Gastroesophageal sphincter (tissue), 4 donors: ENCODE results near the gene GOLGA6D. TPM values are rescaled to one million over a fixed set of nuclear protein-coding genes. Genes with fewer than 3 reads are reported as not detected.
"Not testable (repeated sequence)": the region's sequence is repeated elsewhere in the genome, so short reads cannot be mapped to it uniquely, and the experiment has no call there.

Experiments used
- ATAC-seq: fragments of 150-250 bp; one replicate; pipeline ENCODE4 v1.9.1; 2016; ENCODE audit warnings: mild to moderate bottlenecking, moderate library complexity
- H3K27ac ChIP-seq, 4 donors: fragments of 200-600 bp; sonication (generic) in 3 of 4; 1 replicate in 3 of 4; 2 replicates in 1 of 4; pipeline ENCODE4 v1.5.1; 2016 to 2019
- H3K27me3 ChIP-seq: fragments of 200-600 bp; sonication (generic); one replicate; pipeline ENCODE4 v1.5.1; 2019
- H3K36me3 ChIP-seq, 2 donors: fragments of 200-600 bp; sonication (generic); one replicate each; pipeline ENCODE4 v1.5.1; 2019; ENCODE audit warnings: control low read depth in 1 of 2
- H3K4me1 ChIP-seq, 3 donors: fragments of 200-600 bp; sonication (generic); 1 replicate in 2 of 3; 2 replicates in 1 of 3; pipeline ENCODE4 v1.5.1; 2016 to 2019; ENCODE audit warnings: control low read depth in 2 of 3
- H3K4me3 ChIP-seq, 2 donors: fragments of 200-600 bp; sonication (generic); one replicate each; pipeline ENCODE4 v1.5.1; 2019; ENCODE audit warnings: mild to moderate bottlenecking in 1 of 2, moderate library complexity in 1 of 2
- H3K9me3 ChIP-seq, 3 donors: fragments of 200-600 bp; sonication (generic); one replicate each; pipeline ENCODE4 v1.5.1; 2017 to 2019; ENCODE audit warnings: control low read depth in 2 of 3
- CTCF ChIP-seq, 4 experiments: fragments of 200-600 bp in 2 of 4; fragments of 450-650 bp in 2 of 4; sonication (generic) in 1 of 4; IDR thresholded peaks; one replicate each; pipeline ENCODE4 v1.5.1; 2017 to 2019; ENCODE audit warnings: antibody characterized with exemption in 4 of 4, mild to moderate bottlenecking in 2 of 4, moderate library complexity in 2 of 4
- EP300 ChIP-seq: sonication (generic); formaldehyde crosslinking; IDR thresholded peaks from one replicate; pipeline ENCODE4 v1.6.1; 2017; ENCODE audit warnings: antibody characterized with exemption, mild to moderate bottlenecking
- POLR2A ChIP-seq, 2 donors: fragments of 450-650 bp; IDR thresholded peaks; one replicate each; pipeline ENCODE4 v1.6.1; 2017; ENCODE audit warnings: antibody characterized with exemption in 2 of 2, mild to moderate bottlenecking in 2 of 2, moderate library complexity in 1 of 2
- POLR2AphosphoS5 ChIP-seq: sonication (generic); formaldehyde crosslinking; IDR thresholded peaks from one replicate; pipeline ENCODE4 v1.6.1; 2017; ENCODE audit warnings: antibody characterized with exemption
- WGBS, 2 donors: methylation state at CpG; one replicate each; pipeline ENCODE4 v1.1.5; 2018; ENCODE audit warnings: low coverage in 1 of 2; 5-methylcytosine and 5-hydroxymethylcytosine counted together
- total RNA-seq, 4 donors: library from RNA; depleted of rRNA; stranded (reverse); fragments of >200 nt; gene quantifications; one replicate each; pipeline ENCODE4 v1.1.0, GENCODE V29; 2016

The GOLGA6D gene
- total RNA-seq, 4 donors from 2014 or later, result not detected

GRCh38 chr15:75307778-75308390 lies 25.2 kb downstream of the GOLGA6D start:
- peaks cover 54% of the 10 kb centered on the region for H3K27me3 ChIP-seq
- 18 to 67% methylated on average over 6 of the region's 15 CpGs for WGBS, 2 donors
- H3K9me3 ChIP-seq, result no peaks in the 10 kb centered on the region
- no peaks in the 10 kb centered on the region for H3K36me3 ChIP-seq
- H3K4me3 ChIP-seq, result no peak overlapping the region
- H3K27ac ChIP-seq, result no peak overlapping the region
- ATAC-seq, result no peak
- TF ChIP-seq POLR2AphosphoS5, result no peak
- TF ChIP-seq CTCF (IDR thresholded peaks at IDR 0.05), result no peak
- no peak for TF ChIP-seq POLR2A (IDR thresholded peaks at IDR 0.05)
- TF ChIP-seq EP300, result no peak
- H3K4me1 ChIP-seq, result no peaks in the 10 kb centered on the region

GRCh38 chr15:75309711-75310110 lies 27.1 kb downstream of the GOLGA6D start:
- ATAC-seq, result no peak
- peaks cover 46% of the 10 kb centered on the region for H3K27me3 ChIP-seq
- H3K36me3 ChIP-seq, result no peaks in the 10 kb centered on the region
- H3K9me3 ChIP-seq, result no peaks in the 10 kb centered on the region
- TF ChIP-seq POLR2A (IDR thresholded peaks at IDR 0.05) (no peak), POLR2AphosphoS5 (no peak), EP300 (no peak), CTCF (IDR thresholded peaks at IDR 0.05) (no peak)
- no peak overlapping the region for H3K4me3 ChIP-seq
- no peak overlapping the region for H3K27ac ChIP-seq
- H3K4me1 ChIP-seq, result no peaks in the 10 kb centered on the region

- WGBS, 2 donors, result 75% methylated on average over 1 of the region's 1 CpG; no CpG with 5 or more reads in 1 of the 2 donors
- not testable (repeated sequence) for H3K9me3 ChIP-seq, ATAC-seq, H3K4me3 ChIP-seq, H3K27ac ChIP-seq, H3K36me3 ChIP-seq, H3K4me1 ChIP-seq
- H3K27me3 ChIP-seq, result peaks cover 26% of the 10 kb centered on the region
These were observed 29.9 kb downstream of the GOLGA6D start for GRCh38 chr15:75312548-75312947.

GRCh38 chr15:75313116-75313845 lies 30.6 kb downstream of the GOLGA6D start:
- ATAC-seq, result no peak
- Histone ChIP-seq H3K27ac (no peak overlapping the region), H3K9me3 (no peaks in the 10 kb centered on the region), H3K4me3 (no peak overlapping the region), H3K27me3 (peaks cover 20% of the 10 kb centered on the region), H3K4me1 (no peaks in the 10 kb centered on the region), H3K36me3 (no peaks in the 10 kb centered on the region)
- whole genome bisulfite sequencing, 2 donors, result 78% methylated on average over 11 of the region's 13 CpGs; no CpG with 5 or more reads in 1 of the 2 donors
- TF ChIP-seq EP300, result no peak
- TF ChIP-seq POLR2AphosphoS5, result no peak
- TF ChIP-seq CTCF (IDR thresholded peaks at IDR 0.05), result no peak
- TF ChIP-seq POLR2A (IDR thresholded peaks at IDR 0.05), result no peak

DNA sequence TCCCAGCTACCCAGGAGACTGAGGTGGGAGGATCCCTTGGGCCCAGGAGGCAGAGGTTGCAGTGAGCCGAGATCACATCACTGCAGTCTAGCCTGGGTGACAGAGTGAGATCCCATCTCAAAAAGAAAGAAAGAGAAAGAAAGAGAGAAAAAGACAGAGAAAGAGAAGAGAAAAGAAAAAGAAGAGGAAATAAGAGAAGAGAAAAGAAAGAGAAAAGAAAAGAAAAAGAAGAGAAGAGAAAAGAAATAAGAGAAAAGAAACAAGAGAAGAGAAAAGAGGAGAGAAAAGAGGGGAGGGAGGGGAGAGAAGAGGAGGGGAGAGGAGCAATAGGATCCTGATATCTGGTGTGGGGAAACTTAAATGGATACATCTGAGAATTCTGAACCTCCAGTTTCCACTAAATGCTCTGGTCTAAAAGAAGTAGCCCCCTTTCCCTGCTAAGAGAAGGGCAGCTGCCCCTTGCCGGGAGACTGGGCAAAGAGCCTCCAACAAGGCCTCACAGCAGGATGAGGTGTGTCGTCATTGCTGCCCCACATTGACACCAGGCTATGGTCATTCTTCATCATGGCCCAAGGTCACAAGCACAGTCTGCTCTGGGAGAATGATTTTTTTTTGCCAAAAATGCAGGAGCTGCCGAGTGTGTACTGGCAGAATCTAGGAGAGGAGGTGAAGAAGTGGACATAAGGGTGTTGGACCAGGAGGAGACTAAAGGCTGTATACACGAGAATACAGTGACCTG lies 32.1 kb downstream of the GOLGA6D start:
- Histone ChIP-seq H3K9me3 (no peaks in the 10 kb centered on the region), H3K27me3 (peaks cover 6% of the 10 kb centered on the region), H3K4me1 (no peaks in the 10 kb centered on the region), H3K36me3 (no peaks in the 10 kb centered on the region), H3K27ac (no peak overlapping the region), H3K4me3 (no peak overlapping the region)
- WGBS, 2 donors, result 62 to 72% methylated on average over 2 to 4 of the region's 5 CpGs
- ATAC-seq, result no peak
- TF ChIP-seq CTCF (IDR thresholded peaks at IDR 0.05), result no peak
- TF ChIP-seq EP300, result no peak
- no peak for TF ChIP-seq POLR2A (IDR thresholded peaks at IDR 0.05)
- TF ChIP-seq POLR2AphosphoS5, result no peak

- not testable (repeated sequence) for H3K27me3 ChIP-seq, H3K27ac ChIP-seq, ATAC-seq, H3K4me3 ChIP-seq, H3K9me3 ChIP-seq, H3K36me3 ChIP-seq, H3K4me1 ChIP-seq
- WGBS, 2 donors, result 83 to 86% methylated on average over 2 to 5 of the region's 5 CpGs
These were observed 36.7 kb downstream of the GOLGA6D start for GRCh38 chr15:75319231-75319897.
